CD4-positive, alpha-beta T cell treated with Interleukin-6 for 4 hours (primary cell): ENCODE measurements around the gene TMOD3.
A peak's percentile ranks its signal among the peaks of the same experiment; 100 is the strongest.
"Not testable (repeated sequence)": the region's sequence is repeated elsewhere in the genome, so short reads cannot be mapped to it uniquely, and the experiment has no call there.

ENCODE experiments used
- DNase-seq: peaks from one replicate; pipeline ENCODE4 v3.0.0-alpha.2; 2020; ENCODE audit warnings: mixed read lengths

The TMOD3 gene

GRCh38 chr15:51829376-51830275, at the start of gene TMOD3:
TSS of gene TMOD3 (plus strand) at chr15:51829653. CDS start at chr15:51862885, 33,232 bp downstream.
- DNase-seq = peak; percentile 90

- no peak for DNase-seq
Measured at GRCh38 chr15:51780636-51781035, 48.8 kb upstream of the TMOD3 start.

GRCh38 chr15:51781506-51781905, 47.9 kb upstream of the TMOD3 start:
- DNase-seq = no peak

- no peak for DNase-seq
Measured at GRCh38 chr15:51782357-51782896, 47.0 kb upstream of the TMOD3 start.

- no peak for DNase-seq
Measured at GRCh38 chr15:51783967-51784366, 45.5 kb upstream of the TMOD3 start.

GRCh38 chr15:51787130-51787529, 42.3 kb upstream of the TMOD3 start:
- DNase-seq = not testable (repeated sequence)

GRCh38 chr15:51792474-51792873, 37.0 kb upstream of the TMOD3 start:
- DNase-seq = not testable (repeated sequence)

GRCh38 chr15:51793521-51794305, 35.7 kb upstream of the TMOD3 start:
- no peak for DNase-seq

- no peak for DNase-seq
Measured at GRCh38 chr15:51796847-51797401, 32.5 kb upstream of the TMOD3 start.

- DNase-seq = no peak
Measured at GRCh38 chr15:51798281-51798680, 31.2 kb upstream of the TMOD3 start.

- no peak for DNase-seq
Measured at GRCh38 chr15:51799282-51800252, 29.9 kb upstream of the TMOD3 start.

- DNase-seq = peak; percentile 3
Measured at GRCh38 chr15:51801391-51801835, 28.0 kb upstream of the TMOD3 start.

GRCh38 chr15:51802593-51802992, 26.9 kb upstream of the TMOD3 start:
- DNase-seq = no peak

- no peak for DNase-seq
Measured at GRCh38 chr15:51803965-51804364, 25.5 kb upstream of the TMOD3 start.

GRCh38 chr15:51806123-51806522, 23.3 kb upstream of the TMOD3 start:
- no peak for DNase-seq

GRCh38 chr15:51809457-51809856, 20.0 kb upstream of the TMOD3 start:
- no peak for DNase-seq

- DNase-seq = no peak
Measured at GRCh38 chr15:51812598-51812997, 16.9 kb upstream of the TMOD3 start.

- DNase-seq = no peak
Measured at GRCh38 chr15:51814606-51815005, 14.8 kb upstream of the TMOD3 start.

GRCh38 chr15:51816611-51817010, 12.8 kb upstream of the TMOD3 start:
- no peak for DNase-seq

GRCh38 chr15:51818150-51818549, 11.3 kb upstream of the TMOD3 start:
- no peak for DNase-seq

- no peak for DNase-seq
Measured at GRCh38 chr15:51825698-51826097, 3.8 kb upstream of the TMOD3 start.
